Neuronal stem cell (in vitro differentiated cells): ENCODE measurements around the gene ZBTB42.

Experiments
- DNase-seq: peaks from one replicate; pipeline ENCODE4 v3.0.0-alpha.2; 2013; ENCODE audit warnings: low spot score
- H2AFZ ChIP-seq: one replicate; pipeline ENCODE4 v1.6.1; 2013; ENCODE audit warnings: mild to moderate bottlenecking, low read length, inconsistent platforms
- H2AK5ac ChIP-seq: 2 replicates; pipeline ENCODE4 v1.6.1; 2013; ENCODE audit warnings: low read depth, mild to moderate bottlenecking, inconsistent platforms, low read length, moderate library complexity, mixed read lengths
- H2BK120ac ChIP-seq: 2 replicates; pipeline ENCODE4 v1.6.1; 2013; ENCODE audit warnings: low read depth, mild to moderate bottlenecking, inconsistent platforms, low read length, moderate library complexity, mixed read lengths
- H2BK12ac ChIP-seq: one replicate; pipeline ENCODE4 v1.6.1; 2013; ENCODE audit warnings: low read length, inconsistent platforms
- H2BK15ac ChIP-seq: 2 replicates; pipeline ENCODE4 v1.6.1; 2013; ENCODE audit warnings: mild to moderate bottlenecking, low read length, inconsistent platforms, mixed read lengths
- H2BK5ac ChIP-seq: one replicate; pipeline ENCODE4 v1.6.1; 2013; ENCODE audit warnings: inconsistent platforms, mild to moderate bottlenecking, low read length, moderate library complexity
- H3K14ac ChIP-seq: one replicate; pipeline ENCODE4 v1.6.1; 2013; ENCODE audit warnings: low read length, inconsistent platforms
- H3K18ac ChIP-seq: 2 replicates; pipeline ENCODE4 v1.6.1; 2013; ENCODE audit warnings: low read length, inconsistent platforms
- H3K23ac ChIP-seq: 2 replicates; pipeline ENCODE4 v1.6.1; 2013; ENCODE audit warnings: low read depth, mild to moderate bottlenecking, mixed read lengths, low read length, inconsistent platforms; ENCODE audit not compliant: poor library complexity
- H3K27ac ChIP-seq: replicated peaks from 3 replicates; pipeline ENCODE4 v1.5.1; 2013; ENCODE audit warnings: low read length, inconsistent platforms
- H3K27me3 ChIP-seq, 3 experiments: 2 replicates each; pipeline ENCODE4 v1.6.1; 2013; ENCODE audit warnings: low read length in 3 of 3, mild to moderate bottlenecking in 2 of 3, inconsistent platforms in 1 of 3, low read depth in 1 of 3, mixed read lengths in 1 of 3, moderate library complexity in 1 of 3; ENCODE audit not compliant: control insufficient read depth in 3 of 3, insufficient read depth in 3 of 3
- H3K36me3 ChIP-seq, 2 donors: replicated peaks in 1 of 2; 2 replicates each; pipeline ENCODE4 v1.6.1; 2013; ENCODE audit warnings: low read length in 2 of 2; ENCODE audit not compliant: control insufficient read depth in 2 of 2, insufficient read depth in 2 of 2
- H3K4ac ChIP-seq: 2 replicates; pipeline ENCODE4 v1.6.1; 2013; ENCODE audit warnings: inconsistent platforms, mild to moderate bottlenecking, low read length, moderate library complexity
- H3K4me1 ChIP-seq, 2 donors: 1 replicate in 1 of 2; 2 replicates in 1 of 2; pipeline ENCODE4 v1.6.1; 2013; ENCODE audit warnings: low read length in 2 of 2, low read depth in 1 of 2; ENCODE audit not compliant: control insufficient read depth in 2 of 2, insufficient read depth in 1 of 2
- H3K4me2 ChIP-seq: one replicate; pipeline ENCODE4 v1.6.1; 2013; ENCODE audit warnings: mild to moderate bottlenecking, low read length, inconsistent platforms; ENCODE audit not compliant: insufficient read depth, poor library complexity, severe bottlenecking
- H3K4me3 ChIP-seq, 2 donors: 2 replicates each; pipeline ENCODE4 v1.5.1; 2013; ENCODE audit warnings: low read length in 2 of 2, mild to moderate bottlenecking in 2 of 2, inconsistent platforms in 1 of 2, moderate library complexity in 1 of 2
- H3K79me1 ChIP-seq: one replicate; pipeline ENCODE4 v1.6.1; 2013; ENCODE audit warnings: low read depth, mild to moderate bottlenecking, inconsistent platforms, low read length, moderate library complexity
- H3K9ac ChIP-seq: one replicate; pipeline ENCODE4 v1.6.1; 2013; ENCODE audit warnings: mild to moderate bottlenecking, low read depth, low read length, inconsistent platforms; ENCODE audit not compliant: poor library complexity
- H3K9me3 ChIP-seq, 2 donors: replicated peaks in 1 of 2; 2 replicates each; pipeline versions ENCODE3 to v1.6.1; 2013; ENCODE audit warnings: low read length in 2 of 2, mild to moderate bottlenecking in 2 of 2, inconsistent platforms in 1 of 2, low read depth in 1 of 2, mixed read lengths in 1 of 2, moderate library complexity in 1 of 2; ENCODE audit not compliant: control insufficient read depth in 2 of 2, insufficient read depth in 1 of 2
- H4K8ac ChIP-seq: one replicate; pipeline ENCODE4 v1.6.1; 2013; ENCODE audit warnings: low read depth, mild to moderate bottlenecking, inconsistent platforms, low read length, moderate library complexity
- H4K91ac ChIP-seq: one replicate; pipeline ENCODE4 v1.6.1; 2013; ENCODE audit warnings: low read length, low read depth, mild to moderate bottlenecking, inconsistent platforms; ENCODE audit not compliant: poor library complexity
- WGBS, 2 donors: extraction: QIAGEN DNeasy Blood & Tissue Kit; methylation state at CpG; one replicate each; pipeline ENCODE4 v1.1.7; 2013; ENCODE audit warnings: missing lambda C conversion rate in 2 of 2, mixed read lengths in 1 of 2; ENCODE audit not compliant: insufficient read length in 2 of 2, insufficient replicate concordance in 1 of 2; ENCODE audit errors: extremely low coverage in 2 of 2; 5-methylcytosine and 5-hydroxymethylcytosine counted together

The ZBTB42 gene

GRCh38 chr14:104799244-104800014 is 1.5 kb upstream of the ZBTB42 start:
- Histone ChIP-seq H3K36me3 (no peaks in the 10 kb centered on the region), H2BK5ac (no peak overlapping the region), H3K9ac (no peak overlapping the region), H2BK15ac (peak overlapping the region; percentile 21), H2BK12ac (no peak overlapping the region), H2AFZ (peak overlapping the region; percentile 84), H3K4ac (no peak overlapping the region), H4K8ac (no peak overlapping the region), H3K4me2 (peak overlapping the region; percentile 82), H3K27me3 (peaks cover 20 to 74% (median 59%) of the 10 kb centered on the region in 3 experiments), H3K4me1 (peaks cover 14 to 38% of the 10 kb centered on the region in 2 donors), H4K91ac (no peak overlapping the region), H3K79me1 (peaks cover 6% of the 10 kb centered on the region), H3K18ac (peak overlapping the region; percentile 93), H3K14ac (no peak overlapping the region), H3K27ac (no peak overlapping the region), H3K4me3 (peak overlapping the region; percentile 45 to 79), H2AK5ac (peak overlapping the region; percentile 61), H3K23ac (peak overlapping the region; percentile 22), H2BK120ac (no peak overlapping the region), H3K9me3 (peaks cover 0 to 1% of the 10 kb centered on the region in 2 donors)
- DNase-seq: no peak
- WGBS, 2 donors: no CpG with 5 or more reads among the region's 21 CpGs

GRCh38 chr14:104800015-104800770 is 708 bp upstream of the ZBTB42 start:
- no peak overlapping the region for H3K4ac ChIP-seq
- H2AFZ ChIP-seq: peak overlapping the region; percentile 86
- H3K36me3 ChIP-seq: no peaks in the 10 kb centered on the region
- peak overlapping the region; percentile 61 for H2AK5ac ChIP-seq
- H3K4me1 ChIP-seq: peaks cover 14 to 37% of the 10 kb centered on the region in 2 donors
- no peak overlapping the region for H2BK120ac ChIP-seq
- H3K79me1 ChIP-seq: peaks cover 3% of the 10 kb centered on the region
- H3K18ac ChIP-seq: peak overlapping the region; percentile 93
- no peak overlapping the region for H4K8ac ChIP-seq
- H3K9ac ChIP-seq: no peak overlapping the region
- WGBS, 2 donors: no CpG with 5 or more reads among the region's 83 CpGs
- peak overlapping the region; percentile 82 for H3K4me2 ChIP-seq
- H2BK15ac ChIP-seq: peak overlapping the region; percentile 21
- no peak overlapping the region for H2BK12ac ChIP-seq
- peak overlapping the region; percentile 45 to 79 for H3K4me3 ChIP-seq
- peak overlapping the region; percentile 22 for H3K23ac ChIP-seq
- DNase-seq: no peak
- H3K14ac ChIP-seq: peak overlapping the region; percentile 89
- H3K9me3 ChIP-seq: peaks cover 0 to 1% of the 10 kb centered on the region in 2 donors
- no peak overlapping the region for H2BK5ac ChIP-seq
- no peak overlapping the region for H4K91ac ChIP-seq
- no peak overlapping the region for H3K27ac ChIP-seq
- peaks cover 20 to 74% (median 59%) of the 10 kb centered on the region in 3 experiments for H3K27me3 ChIP-seq

- H2BK12ac ChIP-seq: peak overlapping the region; percentile 41
- peak overlapping the region; percentile 79 for H3K14ac ChIP-seq
- H3K27ac ChIP-seq: no peak overlapping the region
- H3K9ac ChIP-seq: peak overlapping the region; percentile 88
- H3K4me2 ChIP-seq: peak overlapping the region; percentile 82
- H3K79me1 ChIP-seq: peaks cover 3% of the 10 kb centered on the region
- H3K4me1 ChIP-seq: peaks cover 6 to 30% of the 10 kb centered on the region in 2 donors
- peak overlapping the region; percentile 45 to 79 for H3K4me3 ChIP-seq
- H3K36me3 ChIP-seq: no peaks in the 10 kb centered on the region
- H4K8ac ChIP-seq: no peak overlapping the region
- no CpG with 5 or more reads among the region's 45 CpGs for WGBS, 2 donors
- peak overlapping the region; percentile 55 for H3K18ac ChIP-seq
- peak overlapping the region; percentile 99 for H3K23ac ChIP-seq
- H2BK5ac ChIP-seq: no peak overlapping the region
- H4K91ac ChIP-seq: no peak overlapping the region
- H2AK5ac ChIP-seq: peak overlapping the region; percentile 92
- no peak overlapping the region for H2BK120ac ChIP-seq
- DNase-seq: no peak
- peaks cover 20 to 64% (median 57%) of the 10 kb centered on the region in 3 experiments for H3K27me3 ChIP-seq
- peaks cover 0 to 1% of the 10 kb centered on the region in 2 donors for H3K9me3 ChIP-seq
- peak overlapping the region; percentile 86 for H2AFZ ChIP-seq
- H2BK15ac ChIP-seq: peak overlapping the region; percentile 64
- H3K4ac ChIP-seq: no peak overlapping the region
These were observed 856 bp downstream of the ZBTB42 start for GRCh38 chr14:104801520-104802393.
